Measurements from ENCODE around the gene ZEB2.

ZEB2 gene

GRCh38 chr2:144431392-144431783 is 88.5 kb downstream of the ZEB2 start:
- in situ Hi-C loops (cut with HindIII; ENCODE audit: low sequenced_read_pairs) = no loop called here

- in situ Hi-C loops (cut with HindIII; ENCODE audit: low sequenced_read_pairs) = no loop called here
These were observed 89.1 kb downstream of the ZEB2 start for GRCh38 chr2:144430722-144431391.

- in situ Hi-C loops (cut with HindIII; ENCODE audit: low sequenced_read_pairs) = no loop called here
These were observed 90.4 kb downstream of the ZEB2 start for GRCh38 chr2:144429396-144430112.

- in situ Hi-C loops (cut with HindIII; ENCODE audit: low sequenced_read_pairs) = no loop called here
These were observed 92.9 kb downstream of the ZEB2 start for GRCh38 chr2:144426981-144427479.

GRCh38 chr2:144426355-144426754 is 93.6 kb downstream of the ZEB2 start:
- in situ Hi-C loops (cut with HindIII; ENCODE audit: low sequenced_read_pairs) = no loop called here

- in situ Hi-C loops (cut with HindIII; ENCODE audit: low sequenced_read_pairs) = loop anchor here (5.0 kb wide), 1 partner anchor 57 kb away; no protein-coding TSS in a partner anchor
These were observed 95.2 kb downstream of the ZEB2 start for GRCh38 chr2:144424559-144425240.

- in situ Hi-C loops (cut with HindIII; ENCODE audit: low sequenced_read_pairs) = loop anchor here (5.0 kb wide), 1 partner anchor 55 kb away; no protein-coding TSS in a partner anchor
These were observed 98.1 kb downstream of the ZEB2 start for GRCh38 chr2:144421606-144422510.

- in situ Hi-C loops (cut with HindIII; ENCODE audit: low sequenced_read_pairs) = no loop called here
These were observed 100.7 kb downstream of the ZEB2 start for GRCh38 chr2:144419218-144419617.

GRCh38 chr2:144415386-144415785 is 104.5 kb downstream of the ZEB2 start:
- in situ Hi-C loops (cut with HindIII; ENCODE audit: low sequenced_read_pairs) = no loop called here

- in situ Hi-C loops (cut with HindIII; ENCODE audit: low sequenced_read_pairs) = loop anchor here (5.0 kb wide), 1 partner anchor 103 kb away; no protein-coding TSS in a partner anchor
These were observed 105.5 kb downstream of the ZEB2 start for GRCh38 chr2:144414324-144414845.

- in situ Hi-C loops (cut with HindIII; ENCODE audit: low sequenced_read_pairs) = loop anchor here (5.0 kb wide), 1 partner anchor 105 kb away; no protein-coding TSS in a partner anchor
These were observed 107.2 kb downstream of the ZEB2 start for GRCh38 chr2:144412709-144413108.

- in situ Hi-C loops (cut with HindIII; ENCODE audit: low sequenced_read_pairs) = loop anchor here (5.0 kb wide), 1 partner anchor 106 kb away; no protein-coding TSS in a partner anchor
These were observed 108.4 kb downstream of the ZEB2 start for GRCh38 chr2:144411473-144411872.

- in situ Hi-C loops (cut with HindIII; ENCODE audit: low sequenced_read_pairs) = no loop called here
These were observed 110.7 kb downstream of the ZEB2 start for GRCh38 chr2:144409241-144409640.

- in situ Hi-C loops (cut with HindIII; ENCODE audit: low sequenced_read_pairs) = no loop called here
These were observed 112.7 kb downstream of the ZEB2 start for GRCh38 chr2:144407262-144407661.

- in situ Hi-C loops (cut with HindIII; ENCODE audit: low sequenced_read_pairs) = no loop called here
These were observed 113.7 kb downstream of the ZEB2 start for GRCh38 chr2:144405982-144406788.

GRCh38 chr2:144405321-144405720 is 114.6 kb downstream of the ZEB2 start:
- in situ Hi-C loops (cut with HindIII; ENCODE audit: low sequenced_read_pairs) = no loop called here

GRCh38 chr2:144404586-144405314 is 115.2 kb downstream of the ZEB2 start:
- in situ Hi-C loops (cut with HindIII; ENCODE audit: low sequenced_read_pairs) = no loop called here

GRCh38 chr2:144403933-144404332 is 116.0 kb downstream of the ZEB2 start:
- in situ Hi-C loops (cut with HindIII; ENCODE audit: low sequenced_read_pairs) = no loop called here

- in situ Hi-C loops (cut with HindIII; ENCODE audit: low sequenced_read_pairs) = no loop called here
These were observed 117.7 kb downstream of the ZEB2 start for GRCh38 chr2:144402251-144402650.

All from endothelial cell of hepatic sinusoid (primary cell).